Transverse colon (tissue), 4 donors: ENCODE results near the gene HMG20A. TPM values are rescaled to one million over a fixed set of nuclear protein-coding genes. Genes with fewer than 3 reads are reported as not detected.

Source experiments
- DNase-seq: peaks from one replicate; pipeline ENCODE4 v3.0.0-alpha.2; 2019
- H3K27ac ChIP-seq, 4 donors: fragments of 200-600 bp; sonication (generic); 2 replicates each; pipeline ENCODE4 v1.5.1; 2016 to 2018; ENCODE audit warnings: inconsistent platforms in 4 of 4
- H3K27me3 ChIP-seq: fragments of 200-600 bp; sonication (generic); 2 replicates; pipeline ENCODE4 v1.5.1; 2017; ENCODE audit warnings: inconsistent platforms
- H3K36me3 ChIP-seq, 4 donors: fragments of 200-600 bp; sonication (generic); 2 replicates each; pipeline ENCODE4 v1.5.1; 2017 to 2019; ENCODE audit warnings: inconsistent platforms in 4 of 4
- H3K4me1 ChIP-seq, 4 donors: fragments of 200-600 bp; sonication (generic); 2 replicates each; pipeline ENCODE4 v1.5.1; 2017 to 2020; ENCODE audit warnings: inconsistent platforms in 4 of 4
- H3K4me3 ChIP-seq, 4 donors: fragments of 200-600 bp; sonication (generic); 1 replicate in 1 of 4; 2 replicates in 3 of 4; pipeline versions ENCODE4 v1.5.1 to v1.6.1; 2017 to 2019; ENCODE audit warnings: inconsistent platforms in 4 of 4
- H3K9me3 ChIP-seq, 2 donors: fragments of 200-600 bp; sonication (generic); 2 replicates each; pipeline ENCODE4 v1.5.1; 2017 to 2019; ENCODE audit warnings: inconsistent platforms in 2 of 2
- EP300 ChIP-seq: sonication (generic); formaldehyde crosslinking; IDR thresholded peaks from one replicate; pipeline ENCODE4 v1.6.1; 2017; ENCODE audit warnings: antibody characterized with exemption, low read depth
- POLR2A ChIP-seq: fragments of 450-650 bp; IDR thresholded peaks from one replicate; pipeline ENCODE4 v1.6.1; 2016; ENCODE audit warnings: antibody characterized with exemption, mild to moderate bottlenecking, moderate library complexity
- POLR2AphosphoS5 ChIP-seq, 3 donors: sonication (generic); formaldehyde crosslinking; IDR thresholded peaks; one replicate each; pipeline ENCODE4 v1.6.1; 2016; ENCODE audit warnings: antibody characterized with exemption in 3 of 3
- WGBS, 2 donors: methylation state at CpG; one replicate each; pipeline ENCODE4 v1.1.5; 2018; ENCODE audit warnings: low coverage in 1 of 2; 5-methylcytosine and 5-hydroxymethylcytosine counted together
- in situ Hi-C, 4 donors: fragments of 200-750 bp; cut with MboI; loops; one replicate each; pipeline versions ENCODE4 v1.15.0 to v1.15.1; 2017; ENCODE audit warnings: low sequenced_read_pairs in 3 of 4, low pct_ligation_motif_present in 1 of 4, low pct_unique_long_range_greater_than_20kb in 1 of 4
- intact Hi-C: fragments of 100-400 bp; cut with DNase I; formaldehyde crosslinking; loops from one replicate; pipeline ENCODE4 v1.15.1; 2023; ENCODE audit warnings: low total_unique reads
- total RNA-seq, 4 donors: library from RNA; depleted of rRNA; stranded (reverse); fragments of >200 nt; gene quantifications; one replicate each; pipeline ENCODE4 v1.1.0, GENCODE V29; 2016
- TF ChIP-seq, protein P1 (sequence below), 5 experiments: fragments of 200-600 bp in 3 of 5; fragments of 450-650 bp in 2 of 5; sonication (generic) in 3 of 5; IDR thresholded peaks; 1 replicate in 2 of 5; 2 replicates in 3 of 5; pipeline ENCODE4 v1.5.1; 2016 to 2017; ENCODE audit warnings: antibody characterized with exemption in 5 of 5, inconsistent platforms in 3 of 5, mild to moderate bottlenecking in 2 of 5, moderate library complexity in 1 of 5

HMG20A gene
- total RNA-seq, 4 donors from 2014 or later = 27.5 to 51.1 (median 37.0) TPM

DNA sequence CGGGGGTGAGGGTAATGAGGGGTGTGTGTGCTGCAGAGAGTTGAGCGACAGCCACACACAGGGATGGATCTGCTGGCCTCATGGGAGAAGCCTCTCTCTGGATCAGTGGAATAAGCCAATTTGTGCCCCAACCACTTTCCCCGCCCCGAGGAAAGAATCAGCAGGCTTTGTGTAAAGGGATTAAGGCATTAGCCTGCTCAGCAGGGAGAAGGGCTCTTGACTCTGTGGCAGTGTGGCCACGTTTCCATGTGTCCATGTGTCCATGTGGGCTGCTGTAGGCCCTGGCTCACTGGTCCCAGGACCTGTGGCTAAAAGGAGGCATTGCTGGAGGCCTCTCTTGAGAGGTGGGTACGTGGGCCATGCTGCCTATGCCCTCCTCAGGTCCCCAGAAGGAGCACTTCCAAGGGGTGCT lies 104.7 kb downstream of the HMG20A start:
- TF ChIP-seq POLR2AphosphoS5 (IDR thresholded peaks at IDR 0.05) (no peak), POLR2A (no peak), EP300 (no peak)
- TF ChIP-seq, protein P1, sequence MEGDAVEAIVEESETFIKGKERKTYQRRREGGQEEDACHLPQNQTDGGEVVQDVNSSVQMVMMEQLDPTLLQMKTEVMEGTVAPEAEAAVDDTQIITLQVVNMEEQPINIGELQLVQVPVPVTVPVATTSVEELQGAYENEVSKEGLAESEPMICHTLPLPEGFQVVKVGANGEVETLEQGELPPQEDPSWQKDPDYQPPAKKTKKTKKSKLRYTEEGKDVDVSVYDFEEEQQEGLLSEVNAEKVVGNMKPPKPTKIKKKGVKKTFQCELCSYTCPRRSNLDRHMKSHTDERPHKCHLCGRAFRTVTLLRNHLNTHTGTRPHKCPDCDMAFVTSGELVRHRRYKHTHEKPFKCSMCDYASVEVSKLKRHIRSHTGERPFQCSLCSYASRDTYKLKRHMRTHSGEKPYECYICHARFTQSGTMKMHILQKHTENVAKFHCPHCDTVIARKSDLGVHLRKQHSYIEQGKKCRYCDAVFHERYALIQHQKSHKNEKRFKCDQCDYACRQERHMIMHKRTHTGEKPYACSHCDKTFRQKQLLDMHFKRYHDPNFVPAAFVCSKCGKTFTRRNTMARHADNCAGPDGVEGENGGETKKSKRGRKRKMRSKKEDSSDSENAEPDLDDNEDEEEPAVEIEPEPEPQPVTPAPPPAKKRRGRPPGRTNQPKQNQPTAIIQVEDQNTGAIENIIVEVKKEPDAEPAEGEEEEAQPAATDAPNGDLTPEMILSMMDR (IDR thresholded peaks at IDR 0.05) = no peak
- DNase-seq = no peak
- in situ Hi-C loops = no loop called here
- peaks cover 0 to 12% (median 0%) of the 10 kb centered on the region in 4 donors for H3K4me1 ChIP-seq
- intact Hi-C loops = no loop called here
- H3K36me3 ChIP-seq = no peaks in the 10 kb centered on the region
- H3K27ac ChIP-seq = no peak overlapping the region
- H3K4me3 ChIP-seq = no peak overlapping the region
- H3K9me3 ChIP-seq = no peaks in the 10 kb centered on the region
- 87 to 100% methylated on average over 1 to 6 of the region's 6 CpGs for WGBS, 2 donors
- no peaks in the 10 kb centered on the region for H3K27me3 ChIP-seq

DNA sequence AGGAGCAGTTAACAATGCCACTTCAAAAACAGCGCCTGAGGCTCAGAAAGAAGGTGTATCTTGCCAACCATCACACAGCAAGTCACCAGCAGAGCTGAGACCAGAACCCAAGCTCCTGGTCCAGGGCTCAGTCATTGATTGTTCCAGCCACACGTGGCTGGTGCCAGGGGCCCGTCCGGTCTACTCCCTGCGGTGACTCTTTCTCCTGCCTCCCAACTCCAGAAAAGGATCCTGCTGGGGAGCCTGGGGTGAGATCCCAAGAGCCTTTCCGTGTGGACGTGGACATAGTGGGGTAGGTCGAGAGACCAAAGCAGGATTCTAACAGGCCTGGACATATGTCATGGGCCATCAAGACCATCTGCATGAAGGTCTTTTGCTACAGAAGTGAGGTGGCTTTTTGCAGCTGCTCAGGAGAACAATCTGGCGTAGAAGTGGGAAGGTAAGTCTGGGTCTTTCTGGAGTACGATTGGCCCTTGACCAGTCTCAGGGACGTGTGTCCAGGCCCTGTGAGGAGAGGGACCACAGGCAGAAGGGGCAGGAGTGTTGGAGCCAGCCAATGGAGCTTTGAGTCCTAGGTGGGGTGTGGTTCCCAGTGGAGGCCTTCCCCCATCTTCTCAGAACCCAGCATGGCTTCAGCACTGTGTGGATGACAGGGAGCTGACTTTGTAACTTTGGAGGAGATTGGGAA lies 105.4 kb downstream of the HMG20A start:
- WGBS, 2 donors = 84 to 87% methylated on average over 5 to 11 of the region's 11 CpGs
- TF ChIP-seq POLR2AphosphoS5 (IDR thresholded peaks at IDR 0.05) (no peak), POLR2A (no peak), EP300 (no peak)
- TF ChIP-seq, protein P1 (IDR thresholded peaks at IDR 0.05) = no peak
- Histone ChIP-seq H3K27ac (no peak overlapping the region), H3K4me1 (peaks cover 0 to 12% (median 0%) of the 10 kb centered on the region in 4 donors), H3K4me3 (no peak overlapping the region), H3K36me3 (no peaks in the 10 kb centered on the region), H3K9me3 (no peaks in the 10 kb centered on the region), H3K27me3 (no peaks in the 10 kb centered on the region)
- intact Hi-C loops = no loop called here
- DNase-seq = no peak
- in situ Hi-C loops = no loop called here

DNA sequence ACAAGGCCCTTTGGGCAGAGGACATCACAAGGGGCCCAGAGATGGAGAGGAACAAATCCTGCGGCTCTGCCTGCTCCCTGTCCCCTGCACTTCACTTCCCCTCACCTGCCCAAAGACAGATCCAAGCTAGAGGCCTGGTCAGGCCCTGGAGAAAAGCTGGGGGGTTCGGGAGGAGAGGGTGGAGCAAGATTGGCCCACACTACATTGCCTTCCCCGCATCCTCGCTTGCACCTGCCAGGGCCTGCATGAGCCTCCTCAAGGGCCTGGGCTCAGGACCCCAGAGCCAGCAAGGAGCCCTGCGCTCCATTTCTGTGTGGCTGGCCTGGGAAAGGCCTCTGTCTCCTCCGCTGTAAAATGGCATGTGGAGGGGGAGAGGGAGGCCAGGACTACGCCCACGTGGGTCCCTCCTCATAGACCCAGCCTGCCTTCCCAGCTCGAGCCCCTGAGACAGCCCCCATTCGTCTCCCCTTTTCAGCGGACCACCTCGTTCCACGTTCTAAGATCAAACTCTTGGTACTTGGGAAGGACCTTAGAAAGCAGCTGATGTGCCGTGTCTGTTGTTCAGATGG lies 106.0 kb downstream of the HMG20A start:
- no peaks in the 10 kb centered on the region for H3K36me3 ChIP-seq
- H3K9me3 ChIP-seq = no peaks in the 10 kb centered on the region
- no peak for DNase-seq
- no peak overlapping the region for H3K4me3 ChIP-seq
- H3K27ac ChIP-seq = peak overlapping the region in 1 of 4 donors; percentile 44
- in situ Hi-C loops = no loop called here
- H3K4me1 ChIP-seq = peaks cover 0 to 12% (median 0%) of the 10 kb centered on the region in 4 donors
- WGBS, 2 donors = 90% methylated on average over 14 of the region's 14 CpGs; no CpG with 5 or more reads in 1 of the 2 donors
- H3K27me3 ChIP-seq = no peaks in the 10 kb centered on the region
- intact Hi-C loops = no loop called here
- TF ChIP-seq POLR2AphosphoS5 (IDR thresholded peaks at IDR 0.05) (no peak), EP300 (no peak), POLR2A (no peak)
- TF ChIP-seq, protein P1 (IDR thresholded peaks at IDR 0.05) = no peak

DNA sequence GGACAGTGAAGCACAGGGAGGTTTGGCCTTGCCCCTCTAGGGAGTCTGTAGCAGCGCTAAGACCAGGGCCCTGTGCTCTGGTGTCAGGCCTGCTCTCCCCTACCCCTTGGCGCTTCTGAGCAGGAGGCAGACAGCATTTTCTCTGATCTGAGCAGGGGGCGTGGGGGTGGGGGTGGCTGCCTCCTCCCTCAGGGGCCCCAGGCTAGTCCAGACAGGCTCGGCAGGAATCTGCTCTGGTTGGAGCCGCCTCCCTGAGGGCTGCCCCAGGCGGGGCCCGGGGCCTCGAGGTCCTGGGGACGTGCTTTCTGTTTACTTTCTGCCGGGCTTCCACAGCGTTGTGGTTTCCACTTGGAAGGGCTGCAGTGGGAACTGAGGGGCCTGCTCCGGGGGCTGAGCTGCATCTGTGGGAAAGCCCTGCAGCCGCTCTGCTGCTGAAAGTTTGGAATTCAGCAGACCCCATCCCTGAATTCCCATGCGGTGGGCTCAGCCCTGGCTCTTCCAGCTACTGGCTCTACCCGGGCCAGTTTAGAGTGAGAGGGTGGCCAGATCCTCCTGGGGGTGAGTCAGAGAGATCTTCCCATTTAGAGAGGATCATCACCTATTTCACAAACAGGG lies 106.6 kb downstream of the HMG20A start:
- no peak for TF ChIP-seq POLR2A
- no peaks in the 10 kb centered on the region for H3K36me3 ChIP-seq
- 47% methylated on average over 5 of the region's 15 CpGs; no CpG with 5 or more reads in 1 of the 2 donors for WGBS, 2 donors
- no peak overlapping the region for H3K4me3 ChIP-seq
- intact Hi-C loops = no loop called here
- H3K9me3 ChIP-seq = no peaks in the 10 kb centered on the region
- peak overlapping the region in 2 of 4 donors; percentile 9 to 44 for H3K27ac ChIP-seq
- DNase-seq = no peak
- H3K4me1 ChIP-seq = peaks cover 0 to 12% (median 0%) of the 10 kb centered on the region in 4 donors
- no peaks in the 10 kb centered on the region for H3K27me3 ChIP-seq
- in situ Hi-C loops = no loop called here
